Adrenal gland (tissue), 12 donors: Measurements from ENCODE around the gene NT5C3A. TPM values are rescaled to one million over a fixed set of nuclear protein-coding genes. Genes with fewer than 3 reads are reported as not detected.
"Not testable (repeated sequence)": the region's sequence is repeated elsewhere in the genome, so short reads cannot be mapped to it uniquely, and the experiment has no call there.

Experiments used
- DNase-seq, 7 donors: peaks; one replicate each; pipeline ENCODE4 v3.0.0-alpha.2; 2019 to 2020
- H3K27ac ChIP-seq, 5 donors: fragments of 200-600 bp; sonication (generic) in 4 of 5; 1 replicate in 3 of 5; 2 replicates in 2 of 5; pipeline versions ENCODE4 v1.5.1 to v1.8.0; 2016 to 2020; ENCODE audit warnings: mild to moderate bottlenecking in 1 of 5
- H3K27me3 ChIP-seq: fragments of 200-600 bp; 2 replicates; pipeline ENCODE4 v1.8.0; 2021
- H3K36me3 ChIP-seq, 2 donors: fragments of 200-600 bp; replicated peaks in 1 of 2; 1 replicate in 1 of 2; 2 replicates in 1 of 2; pipeline versions ENCODE4 v1.5.1 to v1.8.0; 2018 to 2022
- H3K4me1 ChIP-seq, 2 donors: fragments of 200-600 bp; replicated peaks in 1 of 2; 1 replicate in 1 of 2; 2 replicates in 1 of 2; pipeline versions ENCODE4 v1.5.1 to v1.8.0; 2018 to 2021
- H3K4me3 ChIP-seq, 4 donors: fragments of 200-600 bp; sonication (generic) in 3 of 4; one replicate each; pipeline ENCODE4 v1.5.1; 2016 to 2018
- H3K9me3 ChIP-seq, 3 donors: fragments of 200-600 bp; sonication (generic) in 1 of 3; replicated peaks in 1 of 3; 1 replicate in 2 of 3; 2 replicates in 1 of 3; pipeline versions ENCODE4 v1.5.1 to v1.8.0; 2016 to 2021
- WGBS, 4 donors: extraction: QIAGEN DNeasy Blood & Tissue Kit in 2 of 4; methylation state at CpG; one replicate each; pipeline versions ENCODE4 v1.1.5 to v1.1.7; 2013 to 2017; 5-methylcytosine and 5-hydroxymethylcytosine counted together
- intact Hi-C, 2 donors: fragments of 100-400 bp; cut with DNase I; formaldehyde crosslinking; loops; one replicate each; pipeline versions ENCODE4 v1.14.1 to v1.15.0; 2022 to 2023
- polyA plus RNA-seq, 3 donors: library from polyadenylated mRNA; stranded (reverse); fragments of 200-250 nt in 2 of 3; fragments of 350-450 nt in 1 of 3; fragmentation: Illumina TruSeq in 1 of 3; extraction: RNeasy Lipid Tissue Mini Kit (QIAGEN cat#74804) in 1 of 3; gene quantifications; one replicate each; pipeline ENCODE4 v1.2.3, GENCODE V29; 2013 to 2014
- total RNA-seq, 9 donors: library from RNA; depleted of rRNA in 4 of 9; stranded (reverse); fragments of >200 nt in 4 of 9; fragments of 120-200 nt in 1 of 9; fragmentation: NEBNext Ultra II Directional in 1 of 9; extraction: Animal tissue kit (Norgen Biotek cat#: 25700) in 1 of 9; gene quantifications; one replicate each; pipeline versions ENCODE4 v1.1.0 to v1.2.4, GENCODE V29; 2013 to 2023
- donor health status: healthy with polysubstance abuse.
- donor health status: Bipolar disorder and iron deficiency.
- donor health status: DM: yes; HTN: yes; CAD: no.
- donor health status: DM: no; HTN: no; CAD: no.
- donor health status: DM: no; HTN: no; CAD: no.
- donor health status: DM: yes; HTN: yes; CAD: no.

The NT5C3A gene
- total and polyA plus RNA-seq, 12 donors: 10.0 to 65.5 (median 22.6) TPM

DNA sequence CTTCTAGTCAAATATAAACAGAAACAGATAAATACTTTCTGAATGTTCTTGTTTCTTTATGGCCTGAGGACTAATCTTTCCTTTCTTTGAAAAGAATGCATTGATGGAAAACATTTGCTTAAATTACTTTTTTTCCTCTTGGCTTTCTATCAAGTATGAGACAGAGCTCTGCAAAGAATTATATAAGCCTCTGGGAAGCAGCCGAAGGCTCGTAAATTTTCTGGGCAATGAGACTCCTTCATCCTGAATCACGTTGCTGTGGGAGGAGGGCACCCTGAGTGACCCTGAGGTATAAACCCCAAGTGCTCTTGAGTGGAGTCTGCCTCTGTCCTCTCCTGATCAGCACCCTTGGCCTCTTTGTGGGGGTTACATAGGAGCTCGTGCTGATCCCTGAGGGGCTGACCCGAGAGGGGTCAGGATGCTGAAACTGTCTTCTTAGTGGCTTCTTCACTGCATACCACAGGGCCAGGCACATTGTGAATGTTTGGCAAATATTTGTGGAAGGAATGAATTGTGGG lies 71.4 kb downstream of the NT5C3A start:
- 14 to 40% (median 26%) methylated on average over 1 to 5 of the region's 5 CpGs for WGBS, 4 donors
- H3K4me1 ChIP-seq, H3K4me3 ChIP-seq, H3K9me3 ChIP-seq, intact Hi-C loops, H3K27me3 ChIP-seq, H3K36me3 ChIP-seq: not testable (repeated sequence)
- peak overlapping the region in 3 of 5 donors; percentile 37 to 81 (median 69) for H3K27ac ChIP-seq
- peak; percentile 39 to 77 (median 56) for DNase-seq

DNA sequence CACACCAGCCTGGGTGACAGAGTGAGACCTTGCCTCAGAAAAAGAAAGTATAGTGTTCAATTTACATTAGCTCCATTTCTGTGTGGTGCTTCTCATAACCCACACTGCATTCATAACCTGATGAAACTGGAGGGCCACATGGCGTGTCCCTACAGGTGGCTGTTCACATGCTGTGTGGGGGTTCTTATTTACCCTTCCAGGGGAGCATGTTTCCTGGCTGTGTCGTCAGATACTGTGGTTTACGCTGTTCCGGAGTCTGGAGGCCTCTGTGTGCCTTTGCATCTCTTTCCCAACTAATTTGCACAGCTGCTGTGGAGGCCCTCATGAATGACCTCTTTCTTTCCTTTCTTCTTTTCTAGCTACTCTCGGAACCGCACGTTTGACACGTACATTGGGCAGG lies 74.4 kb downstream of the NT5C3A start:
- 59 to 95% (median 81%) methylated on average over 2 to 7 of the region's 8 CpGs for WGBS, 4 donors
- intact Hi-C loops, H3K36me3 ChIP-seq, H3K9me3 ChIP-seq, H3K27me3 ChIP-seq, DNase-seq, H3K27ac ChIP-seq, H3K4me1 ChIP-seq, H3K4me3 ChIP-seq: not testable (repeated sequence)

DNA sequence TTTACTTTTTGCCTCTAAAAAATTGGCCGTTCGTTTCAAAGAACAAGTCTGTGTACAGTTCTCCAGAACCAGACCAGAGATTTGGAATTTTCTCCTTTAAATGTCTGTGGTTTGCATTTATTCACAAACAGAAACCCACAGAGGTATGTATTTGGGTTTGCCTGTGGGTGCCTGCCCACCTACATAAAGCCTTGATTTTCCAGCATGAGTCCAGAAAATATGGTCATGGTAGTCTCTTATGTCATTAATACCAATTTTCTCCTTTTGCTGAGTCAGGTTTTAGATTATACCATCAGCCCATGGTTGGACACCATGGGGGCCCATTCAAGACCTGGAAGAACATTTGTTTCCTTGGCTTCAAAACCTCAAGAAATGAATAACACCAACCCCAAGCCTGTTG lies 82.7 kb downstream of the NT5C3A start:
- H3K27ac ChIP-seq, H3K9me3 ChIP-seq, H3K4me1 ChIP-seq, DNase-seq, intact Hi-C loops, H3K36me3 ChIP-seq, H3K27me3 ChIP-seq, H3K4me3 ChIP-seq: not testable (repeated sequence)
- no CpG with 5 or more reads among the region's 2 CpGs for WGBS, 4 donors

DNA sequence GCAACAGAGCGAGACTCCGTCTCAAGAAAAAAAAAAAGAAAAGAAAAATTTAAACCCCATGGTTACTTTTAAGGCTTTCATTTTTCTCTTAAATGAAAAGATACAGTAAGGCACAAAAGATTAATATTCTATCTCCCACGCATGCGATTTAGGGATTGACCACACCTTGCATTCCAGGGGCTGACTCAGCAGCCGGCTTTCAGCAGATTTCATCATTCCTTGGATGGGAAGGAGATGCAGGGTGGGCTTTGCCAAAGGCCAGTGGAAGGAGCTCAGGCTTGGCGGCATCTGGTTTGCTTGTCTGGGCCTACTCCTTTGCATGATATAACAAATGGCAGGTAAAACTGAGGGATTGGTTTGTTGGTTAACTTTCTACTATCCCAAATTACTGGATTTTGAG lies 83.3 kb downstream of the NT5C3A start:
- 80 to 88% (median 85%) methylated on average over 6 of the region's 6 CpGs for WGBS, 4 donors
- H3K4me3 ChIP-seq, H3K36me3 ChIP-seq, intact Hi-C loops, H3K27ac ChIP-seq, DNase-seq, H3K27me3 ChIP-seq, H3K4me1 ChIP-seq, H3K9me3 ChIP-seq: not testable (repeated sequence)

GRCh38 chr7:32977159-32977558 lies 85.4 kb downstream of the NT5C3A start:
- H3K27ac ChIP-seq, H3K4me1 ChIP-seq, H3K36me3 ChIP-seq, H3K4me3 ChIP-seq, H3K9me3 ChIP-seq, DNase-seq, H3K27me3 ChIP-seq, intact Hi-C loops: not testable (repeated sequence)
- 89 to 96% (median 95%) methylated on average over 2 of the region's 2 CpGs for WGBS, 4 donors

DNA sequence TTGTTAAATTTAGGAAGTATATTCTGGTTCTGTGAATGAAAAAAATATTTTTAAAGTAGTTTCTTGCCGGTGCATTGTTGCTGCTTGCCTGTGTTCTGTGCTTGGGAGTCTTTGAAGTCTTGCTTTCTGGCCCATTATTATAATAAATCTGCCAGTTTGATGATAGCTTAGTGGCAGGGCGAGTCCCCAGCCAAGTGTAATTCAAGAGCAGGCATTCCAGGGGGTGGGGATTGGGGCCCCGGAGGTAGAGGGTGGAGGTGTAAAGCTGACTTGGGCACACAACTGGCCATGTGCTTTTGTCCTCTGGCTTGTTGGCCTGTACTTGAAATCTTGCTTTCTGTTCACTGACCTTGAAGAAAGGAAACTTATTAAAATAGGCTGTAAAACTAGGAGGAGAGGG lies 90.6 kb downstream of the NT5C3A start:
- H3K4me3 ChIP-seq, H3K27me3 ChIP-seq, H3K4me1 ChIP-seq, H3K36me3 ChIP-seq, H3K9me3 ChIP-seq, intact Hi-C loops: not testable (repeated sequence)
- peak in 2 of 7 donors; percentile 12 to 32 for DNase-seq
- 26 to 37% (median 33%) methylated on average over 2 to 3 of the region's 3 CpGs for WGBS, 4 donors
- H3K27ac ChIP-seq: peak overlapping the region in 3 of 5 donors; percentile 28 to 52 (median 52)

GRCh38 chr7:32967268-32967582 lies 95.4 kb downstream of the NT5C3A start:
- intact Hi-C loops: not testable (repeated sequence)
- 68 to 81% (median 69%) methylated on average over 4 of the region's 4 CpGs for WGBS, 4 donors

DNA sequence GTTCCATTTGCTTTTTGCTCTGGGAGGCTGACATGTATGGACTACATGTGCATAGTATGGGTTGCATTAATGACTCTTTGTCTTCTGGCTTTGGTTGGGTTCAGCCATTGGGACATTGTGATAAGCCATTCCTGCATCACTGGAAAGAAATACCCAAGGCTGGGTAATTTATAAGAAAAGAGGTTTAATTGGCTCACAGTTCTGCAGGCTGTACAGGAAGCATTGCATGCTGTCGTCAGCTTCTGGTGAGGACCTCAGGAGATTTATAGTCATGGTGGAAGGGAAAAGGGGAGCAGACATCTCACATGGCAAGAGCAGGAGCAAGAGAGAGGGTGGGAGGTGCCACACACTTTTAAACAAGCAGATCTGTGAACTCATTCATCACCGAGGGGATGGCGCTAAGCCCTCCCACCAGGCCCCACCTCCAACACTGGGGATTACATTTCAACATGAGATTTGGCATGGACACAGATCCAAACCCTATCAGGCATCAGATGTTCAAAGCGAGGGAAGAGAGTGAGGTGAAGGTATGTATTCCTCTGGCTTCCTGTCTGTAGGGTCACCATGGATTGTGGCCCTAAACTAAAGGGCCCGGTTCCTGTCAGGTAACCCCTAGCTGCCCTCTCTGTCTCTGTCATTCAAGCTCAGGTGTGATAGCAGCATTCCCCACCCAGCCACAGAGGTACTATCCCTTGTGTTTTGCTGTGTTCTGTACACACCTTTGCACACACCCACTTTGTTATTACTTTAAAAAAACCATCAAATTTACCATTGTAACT lies 95.9 kb downstream of the NT5C3A start:
- intact Hi-C loops, DNase-seq, H3K9me3 ChIP-seq, H3K4me3 ChIP-seq, H3K36me3 ChIP-seq, H3K27me3 ChIP-seq, H3K27ac ChIP-seq: not testable (repeated sequence)
- WGBS, 4 donors: 63 to 85% (median 84%) methylated on average over 2 to 4 of the region's 5 CpGs
- peaks cover 9 to 17% of the 10 kb centered on the region in 2 donors for H3K4me1 ChIP-seq

More at GRCh38 chr7:32967268-32967582, 95.4 kb downstream of the NT5C3A start:
- peaks cover 12 to 20% of the 10 kb centered on the region in 2 donors for H3K4me1 ChIP-seq
- H3K9me3 ChIP-seq, DNase-seq, H3K27me3 ChIP-seq, H3K36me3 ChIP-seq, H3K4me3 ChIP-seq, H3K27ac ChIP-seq: not testable (repeated sequence)
